ENCODE data around the gene C16orf74.

The C16orf74 gene

GRCh38 chr16:85689950-85690320, 61.0 kb downstream of the C16orf74 start:
- no peak for DNase-seq

GRCh38 chr16:85689285-85689949, 61.5 kb downstream of the C16orf74 start:
- DNase-seq, result no peak

GRCh38 chr16:85688586-85689284, 62.2 kb downstream of the C16orf74 start, which contains the start of gene GINS2:
Gene GINS2 (minus strand): TSS chr16:85688954. CDS start chr16:85688898, 56 bp downstream.
- peak; percentile 93 for DNase-seq

- DNase-seq, result no peak
Measured at GRCh38 chr16:85687651-85688471, 63.0 kb downstream of the C16orf74 start.

GRCh38 chr16:85686912-85687591, 63.8 kb downstream of the C16orf74 start:
- no peak for DNase-seq

GRCh38 chr16:85685251-85685650, 65.6 kb downstream of the C16orf74 start:
- no peak for DNase-seq

GRCh38 chr16:85683363-85683762, 67.5 kb downstream of the C16orf74 start:
- DNase-seq, result no peak

GRCh38 chr16:85682516-85682915, 68.4 kb downstream of the C16orf74 start:
- no peak for DNase-seq

- DNase-seq, result no peak
Measured at GRCh38 chr16:85681255-85681654, 69.6 kb downstream of the C16orf74 start.

- DNase-seq, result no peak
Measured at GRCh38 chr16:85680352-85680944, 70.4 kb downstream of the C16orf74 start.

- DNase-seq, result no peak
Measured at GRCh38 chr16:85679870-85680269, 71.0 kb downstream of the C16orf74 start.

- no peak for DNase-seq
Measured at GRCh38 chr16:85678821-85679220, 72.1 kb downstream of the C16orf74 start.

GRCh38 chr16:85678016-85678415, 72.9 kb downstream of the C16orf74 start:
- no peak for DNase-seq

GRCh38 chr16:85677383-85677967, 73.4 kb downstream of the C16orf74 start:
- DNase-seq, result no peak

GRCh38 chr16:85676466-85676865, 74.4 kb downstream of the C16orf74 start:
- no peak for DNase-seq

GRCh38 chr16:85675251-85675874, 75.5 kb downstream of the C16orf74 start:
- DNase-seq, result no peak

- DNase-seq, result no peak
Measured at GRCh38 chr16:85674828-85675227, 76.1 kb downstream of the C16orf74 start.

- no peak for DNase-seq
Measured at GRCh38 chr16:85674418-85674755, 76.5 kb downstream of the C16orf74 start.

GRCh38 chr16:85673529-85674417, 77.1 kb downstream of the C16orf74 start:
- DNase-seq, result no peak

GRCh38 chr16:85670840-85671239, 80.1 kb downstream of the C16orf74 start:
- no peak for DNase-seq
